ENCODE measurements around the gene PTPRN2.
"Not testable (repeated sequence)": the region's sequence is repeated elsewhere in the genome, so short reads cannot be mapped to it uniquely, and the experiment has no call there.

Gene PTPRN2

GRCh38 chr7:157928808-157929425 is 658.7 kb downstream of the PTPRN2 start:
- DNase-seq = no peak

DNA sequence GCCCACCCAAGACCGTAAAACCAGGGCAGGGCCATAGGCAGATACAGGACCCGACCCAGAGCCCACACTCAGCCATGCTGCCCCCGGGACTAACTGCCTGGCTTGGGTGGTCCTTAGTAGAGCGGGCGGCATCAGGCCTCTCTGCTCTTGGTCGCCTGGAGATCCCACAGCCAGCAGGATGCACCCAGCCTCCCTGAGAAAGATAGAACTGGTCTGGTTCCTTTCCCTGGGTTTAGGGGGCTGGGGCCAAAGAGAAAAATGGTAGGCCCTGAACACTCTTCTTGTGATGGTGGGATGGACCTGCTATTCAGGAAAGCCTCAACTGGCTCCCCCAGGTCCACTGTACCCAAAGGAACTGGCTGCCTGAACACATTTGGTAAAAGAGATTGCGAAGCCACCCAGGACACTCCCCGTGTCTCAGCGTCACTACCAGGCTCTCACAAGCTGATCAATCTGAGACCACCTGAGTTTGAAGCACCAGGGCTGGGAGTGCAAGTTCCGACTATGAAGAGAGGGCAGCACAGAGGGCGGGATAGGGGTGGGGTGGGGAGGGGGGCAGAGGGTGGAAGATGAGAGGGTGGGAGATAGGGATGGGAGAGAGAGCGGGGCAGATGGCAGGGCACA is 659.3 kb downstream of the PTPRN2 start:
- DNase-seq = no peak

DNA sequence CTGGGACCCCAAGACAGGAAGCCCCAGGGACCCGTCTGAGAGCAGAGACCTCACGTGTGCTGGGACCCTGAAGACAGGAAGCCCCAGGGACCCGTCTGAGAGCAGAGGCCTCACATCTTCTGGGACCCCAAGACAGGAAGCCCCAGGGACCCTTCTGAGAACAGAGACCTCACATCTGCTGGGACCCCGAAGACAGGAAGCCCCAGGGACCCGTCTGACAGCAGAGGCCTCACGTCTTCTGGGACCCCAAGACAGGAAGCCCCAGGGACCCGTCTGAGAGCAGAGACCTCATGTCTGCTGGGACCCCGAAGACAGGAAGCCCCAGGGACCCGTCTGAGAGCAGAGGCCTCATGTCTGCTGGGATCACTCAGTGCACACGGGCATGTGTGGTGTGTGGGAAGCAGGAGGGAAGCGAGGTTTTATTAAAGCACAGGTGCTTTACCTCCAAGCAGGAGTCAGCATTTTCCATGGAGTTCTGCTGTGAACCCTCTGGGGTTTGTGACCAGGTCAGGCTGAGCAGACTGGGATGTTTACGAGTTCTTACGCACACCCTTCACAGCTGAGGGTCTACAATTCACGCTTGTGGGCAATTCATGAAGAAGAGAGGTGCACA is 660.2 kb downstream of the PTPRN2 start:
- no peak for DNase-seq

DNA sequence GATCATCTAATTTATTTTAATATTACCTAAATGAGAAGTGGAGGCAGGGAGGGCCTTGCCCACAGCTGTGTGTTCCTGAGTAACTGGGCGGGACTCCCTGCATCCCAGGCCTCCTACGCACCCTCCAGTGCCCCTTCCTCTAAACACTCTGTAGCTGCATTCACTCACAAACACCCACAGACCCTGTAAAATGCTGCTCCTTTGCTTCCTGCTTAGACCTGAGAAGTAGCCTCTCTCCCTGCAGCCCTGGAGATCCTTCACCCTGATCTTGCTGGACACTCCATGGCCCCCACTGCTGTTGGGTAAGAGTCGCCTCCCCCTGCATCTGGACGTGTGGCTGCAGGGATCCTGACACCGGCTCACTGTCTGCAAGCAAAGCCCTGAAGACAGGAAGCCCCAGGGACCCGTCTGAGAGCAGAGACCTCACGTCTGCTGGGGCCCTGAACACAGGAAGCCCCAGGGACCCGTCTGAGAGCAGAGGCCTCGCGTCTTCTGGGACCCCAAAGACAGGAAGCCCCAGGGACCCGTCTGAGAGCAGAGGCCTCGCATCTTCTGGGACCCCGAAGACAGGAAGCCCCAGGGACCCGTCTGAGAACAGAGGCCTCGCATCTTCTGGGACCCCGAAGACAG is 661.0 kb downstream of the PTPRN2 start:
- no peak for DNase-seq

DNA sequence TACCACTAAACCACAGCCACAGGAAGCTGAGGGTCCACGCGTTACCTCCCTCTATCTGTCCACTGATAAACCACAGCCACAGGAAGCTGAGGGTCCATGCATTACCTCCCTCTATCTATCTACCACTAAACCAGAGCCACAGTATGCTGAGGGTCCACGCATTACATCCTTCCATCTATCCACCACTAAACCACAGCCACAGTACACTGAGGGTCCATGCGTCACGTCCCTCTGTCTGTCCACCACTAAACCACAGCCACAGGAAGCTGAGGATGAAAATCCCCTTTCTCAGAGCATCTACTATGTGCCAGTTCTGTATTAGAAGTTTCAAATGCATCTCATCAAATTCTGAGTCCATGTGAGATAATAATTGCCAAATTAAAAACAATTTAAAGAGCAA is 661.5 kb downstream of the PTPRN2 start:
- no peak for DNase-seq

DNA sequence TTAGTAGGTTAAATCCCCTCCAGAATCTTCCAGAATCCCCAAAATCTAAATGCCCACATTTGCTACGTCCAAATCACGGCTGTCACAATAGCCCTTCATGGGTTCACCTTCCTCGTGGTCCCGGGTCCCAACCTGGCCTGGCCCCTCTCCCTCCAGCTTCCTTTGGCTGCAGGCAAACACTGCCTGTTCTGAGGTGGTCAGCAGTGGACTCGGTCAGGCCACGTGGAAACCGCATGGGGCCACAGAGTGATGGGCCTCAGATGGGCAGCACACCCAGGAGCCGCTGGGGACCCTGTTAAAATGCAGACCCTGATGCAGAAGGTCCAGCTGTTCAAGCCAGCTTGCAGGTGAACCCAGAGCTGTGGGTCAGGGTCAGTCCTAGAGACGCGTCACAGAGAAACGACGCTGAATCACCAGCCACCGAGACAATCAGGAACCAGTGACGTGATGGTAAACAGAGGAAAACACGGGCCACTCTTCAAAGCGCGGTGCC is 662.2 kb downstream of the PTPRN2 start:
- no peak for DNase-seq

GRCh38 chr7:157923903-157924630 is 663.6 kb downstream of the PTPRN2 start:
- DNase-seq = no peak

GRCh38 chr7:157922576-157922975 is 665.0 kb downstream of the PTPRN2 start:
- DNase-seq = no peak

GRCh38 chr7:157918326-157919080 is 669.1 kb downstream of the PTPRN2 start:
- DNase-seq = no peak

GRCh38 chr7:157916946-157917640 is 670.5 kb downstream of the PTPRN2 start:
- DNase-seq = no peak

GRCh38 chr7:157910446-157910845 is 677.2 kb downstream of the PTPRN2 start:
- no peak for DNase-seq

DNA sequence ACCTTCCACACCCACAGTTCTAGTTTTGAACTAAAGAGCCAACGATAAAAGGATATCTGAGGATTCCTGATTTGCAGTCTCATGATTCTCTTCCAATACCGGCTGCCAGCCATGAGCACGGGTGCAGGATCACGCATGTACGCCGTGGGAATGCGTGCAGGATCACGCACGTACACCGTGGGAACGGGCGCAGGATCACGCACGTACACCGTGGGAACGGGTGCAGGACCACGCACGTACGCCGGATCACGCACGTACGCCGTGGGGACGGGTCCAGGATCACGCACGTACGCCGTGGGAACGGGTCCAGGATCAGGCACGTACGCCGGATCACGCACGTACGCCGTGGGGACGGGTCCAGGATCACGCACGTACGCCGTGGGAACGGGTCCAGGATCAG is 677.6 kb downstream of the PTPRN2 start:
- DNase-seq = not testable (repeated sequence)

DNA sequence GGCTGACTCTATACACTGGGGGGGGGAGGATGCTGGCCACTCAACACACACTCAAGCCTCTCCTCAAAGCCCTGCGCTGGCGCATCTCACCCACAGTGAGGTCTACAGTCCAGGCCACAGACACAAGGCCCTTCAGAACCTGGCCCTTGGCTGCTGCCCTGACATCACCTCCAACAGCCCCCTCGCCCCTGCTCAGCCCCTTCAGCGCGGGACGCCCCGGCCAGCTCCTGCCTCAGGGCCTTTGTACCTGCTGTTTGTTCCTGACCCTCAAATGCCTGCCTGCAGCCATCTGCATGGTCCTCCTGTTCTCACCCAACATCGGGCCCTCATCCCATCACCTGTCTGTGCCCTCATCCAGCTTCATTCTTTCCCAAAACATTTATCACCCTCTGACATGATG is 678.3 kb downstream of the PTPRN2 start:
- DNase-seq = no peak

DNA sequence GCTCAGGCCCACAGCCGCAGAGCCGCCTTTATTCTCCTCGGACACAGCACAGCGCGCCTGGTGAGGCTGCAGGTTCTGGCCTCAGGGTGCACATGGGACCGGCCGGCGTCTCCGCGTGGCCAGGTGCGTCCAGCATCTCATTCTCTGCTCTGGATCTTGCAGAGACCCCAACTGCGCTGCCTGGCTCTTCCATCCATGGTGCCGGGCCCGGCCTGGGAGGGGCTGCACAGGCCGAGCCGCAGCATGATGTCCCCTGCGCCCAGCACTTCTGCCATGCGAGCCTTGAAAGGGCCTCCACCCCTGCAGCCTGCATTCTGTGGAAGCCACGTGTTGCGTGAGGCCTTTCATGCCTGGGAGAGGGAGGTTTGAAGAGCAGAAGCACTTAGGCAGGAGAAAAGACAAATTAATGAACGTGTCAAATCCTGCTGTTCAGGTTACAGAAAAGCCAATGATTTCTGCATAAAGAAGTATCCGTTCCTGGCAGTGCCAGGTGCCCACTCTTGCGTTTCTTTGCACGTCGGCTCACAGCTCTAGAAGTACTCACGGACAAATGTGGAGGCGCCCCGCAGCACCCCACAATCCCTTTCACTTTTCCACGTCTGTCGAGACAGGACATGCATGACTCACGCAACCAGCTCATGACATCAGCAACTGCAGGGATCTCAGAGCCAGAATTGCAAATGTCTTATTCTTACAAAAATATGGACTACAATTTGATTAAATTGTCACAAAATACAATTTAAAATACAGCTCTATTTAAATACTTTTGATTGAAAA is 679.4 kb downstream of the PTPRN2 start:
- no peak for DNase-seq

- DNase-seq = no peak
Measured at GRCh38 chr7:157907091-157907490, 680.5 kb downstream of the PTPRN2 start.

DNA sequence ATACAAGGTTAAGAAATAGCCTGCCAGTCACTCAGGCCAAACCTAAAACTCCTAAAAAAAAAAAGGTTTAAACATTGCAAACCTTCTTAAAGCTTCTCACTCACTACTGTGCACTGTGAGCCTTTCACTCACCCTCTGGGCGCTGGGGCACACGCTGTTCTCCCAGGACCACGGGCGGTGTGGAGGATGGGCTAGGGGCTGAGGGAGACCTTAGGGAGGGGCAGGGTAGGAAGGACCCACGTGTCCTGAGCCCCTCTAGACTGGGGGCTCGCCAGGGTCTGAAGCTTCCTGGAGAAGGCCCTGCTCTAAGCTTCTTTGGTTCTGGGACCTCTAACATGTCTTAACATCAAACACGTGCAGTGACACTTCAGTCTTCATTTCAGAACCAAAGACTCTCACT is 681.0 kb downstream of the PTPRN2 start:
- no peak for DNase-seq

DNA sequence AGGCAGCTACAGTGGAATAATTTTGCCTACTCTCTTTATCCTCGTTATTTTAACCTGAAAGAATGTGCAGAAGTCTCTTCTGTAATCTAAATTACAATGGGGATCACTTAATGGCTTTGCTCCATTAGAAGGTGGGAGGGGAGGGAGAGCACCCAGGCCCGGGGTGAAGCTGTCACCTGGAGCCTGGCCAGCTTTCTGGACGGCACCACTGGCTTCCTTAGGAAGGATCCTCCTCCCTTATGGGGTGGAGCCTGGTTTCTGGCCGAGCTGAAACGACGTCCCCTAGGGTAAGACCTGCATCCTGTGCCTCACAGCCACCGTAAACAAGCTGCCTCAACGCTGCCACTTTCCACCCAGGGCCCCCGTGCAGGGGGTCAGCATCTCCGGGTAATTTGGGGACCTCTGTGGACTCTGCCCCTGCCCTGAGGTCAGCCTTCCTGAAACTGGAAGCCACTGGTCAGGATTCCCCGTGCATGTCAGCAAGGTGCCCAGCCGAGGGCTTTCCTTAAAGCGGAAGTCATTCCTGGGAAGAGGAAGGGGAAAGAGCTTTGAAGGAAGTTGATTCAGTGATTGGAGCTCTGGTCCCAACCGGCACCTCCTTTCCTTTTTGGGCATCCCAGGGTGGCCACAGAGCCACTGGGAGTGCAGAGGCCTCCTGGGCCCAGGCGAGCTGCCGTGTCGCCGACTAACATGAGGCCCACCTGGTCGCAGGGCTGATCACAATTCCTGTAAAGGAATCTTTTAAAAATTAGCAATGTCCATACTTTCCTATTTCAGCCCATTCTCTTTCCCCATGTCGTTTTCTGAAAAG is 681.8 kb downstream of the PTPRN2 start:
- no peak for DNase-seq

DNA sequence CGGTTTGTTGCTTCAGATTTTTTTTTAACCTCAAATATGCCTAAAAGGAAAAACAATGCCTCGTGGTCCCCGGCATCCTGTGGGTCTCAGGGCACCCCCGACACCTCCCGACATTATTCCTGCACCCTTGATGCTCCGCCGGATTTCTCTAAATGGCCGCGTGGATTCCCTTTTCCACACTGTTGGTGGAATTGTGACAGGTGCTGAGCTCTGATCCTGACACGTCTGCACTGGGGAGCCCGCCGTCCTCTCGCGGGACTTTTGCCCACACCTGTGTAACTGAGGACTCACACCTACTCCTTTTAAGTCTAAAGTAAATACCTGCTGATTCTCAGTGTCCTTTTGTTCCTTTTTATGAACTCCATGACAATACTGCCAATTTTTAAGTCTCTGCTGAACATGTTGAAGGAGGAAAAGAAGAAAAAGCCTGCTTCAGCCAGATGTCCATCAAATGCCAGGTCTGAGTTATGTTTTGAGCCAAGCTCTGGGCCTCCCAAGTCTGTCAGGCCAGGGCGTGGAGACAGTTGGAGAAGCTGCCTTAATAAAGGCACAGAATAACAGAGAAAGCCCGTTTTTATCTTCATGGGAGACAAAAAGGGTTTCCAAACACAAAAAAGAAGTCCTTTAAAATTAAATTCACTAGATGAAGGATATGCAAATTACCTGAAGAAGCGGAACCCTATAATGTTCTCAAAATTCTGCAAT is 682.6 kb downstream of the PTPRN2 start:
- DNase-seq = no peak

- no peak for DNase-seq
Measured at GRCh38 chr7:157904211-157904865, 683.3 kb downstream of the PTPRN2 start.
